Diencephalon (tissue), 1 donor: ENCODE data around the gene SRP14. TPM values are rescaled to one million over a fixed set of nuclear protein-coding genes. Genes with fewer than 3 reads are reported as not detected.

Experiments used
- total RNA-seq: library from RNA; depleted of rRNA; stranded (reverse); fragments of >200 nt; gene quantifications from one replicate; pipeline ENCODE4 v1.2.3, GENCODE V29; 2014

Gene SRP14
- 135 TPM for total RNA-seq

GRCh38 chr15:40038638-40039543 is at the start of gene SRP14:
TSS of gene SRP14 (minus strand) at chr15:40039181. CDS start at chr15:40039116, 65 bp downstream.

Other genes with a start within 250 kb of the SRP14 start
- 30.2 TPM for gene GPR176, start 118.9 kb downstream of the SRP14 start, total RNA-seq
- gene EIF2AK4, start 105.1 kb downstream of the SRP14 start, total RNA-seq, result 35.3 TPM
- 3.2 TPM for gene BMF, start 69.7 kb upstream of the SRP14 start, total RNA-seq
- 22.6 TPM for gene BUB1B, start 121.9 kb upstream of the SRP14 start, total RNA-seq
- 23.5 TPM for gene PAK6, start 199.9 kb upstream of the SRP14 start, total RNA-seq
- 2.3 TPM for gene ANKRD63, start 243.9 kb upstream of the SRP14 start, total RNA-seq